Measurements from ENCODE around the gene NR5A2.

Gene NR5A2

GRCh38 chr1:200039849-200040474 is 12.5 kb downstream of the NR5A2 start (continued):
- no peak for TF ChIP-seq ZNF280D (tag by site-specific recombination; IDR thresholded peaks at IDR 0.05)
- TF ChIP-seq ZNF155 (tag by site-specific recombination; IDR thresholded peaks at IDR 0.05): no peak
- peak; percentile 20; the same call in 1 of the 2 replicates for TF ChIP-seq PRDM6 (tag by site-specific recombination; IDR thresholded peaks at IDR 0.05)
- no peak for TF ChIP-seq ZNF138 (tag by site-specific recombination; IDR thresholded peaks at IDR 0.05; ENCODE audit: borderline replicate concordance)
- no peak for TF ChIP-seq PRDM1 (tag by site-specific recombination; IDR thresholded peaks at IDR 0.05)
- no peak for TF ChIP-seq HOXC10 (CRISPR knock-in tag; IDR thresholded peaks at IDR 0.05)
- TF ChIP-seq ZBTB1 (tag by site-specific recombination; IDR thresholded peaks at IDR 0.05): no peak
- TF ChIP-seq ZFP41 (tag by site-specific recombination; IDR thresholded peaks at IDR 0.05; ENCODE audit: borderline replicate concordance): no peak
- no peak for TF ChIP-seq ZNF16 (tag by site-specific recombination; IDR thresholded peaks at IDR 0.05; ENCODE audit: low read depth)
- TF ChIP-seq ZNF549 (tag by site-specific recombination; IDR thresholded peaks at IDR 0.05): no peak
- no peak for TF ChIP-seq MZF1 (tag by site-specific recombination; IDR thresholded peaks at IDR 0.05; ENCODE audit: borderline replicate concordance)
- no peak for TF ChIP-seq ZNF221 (tag by site-specific recombination; IDR thresholded peaks at IDR 0.05; ENCODE audit: borderline replicate concordance)
- no peak for TF ChIP-seq ZNF654 (tag by site-specific recombination; IDR thresholded peaks at IDR 0.05; ENCODE audit: low read depth)
- no peak for TF ChIP-seq ZNF707 (tag by site-specific recombination; IDR thresholded peaks at IDR 0.05)
- TF ChIP-seq ZNF544 (tag by site-specific recombination; IDR thresholded peaks at IDR 0.05): no peak
- no peak for TF ChIP-seq KLF8 (tag by site-specific recombination; IDR thresholded peaks at IDR 0.05)
- TF ChIP-seq ZNF174 (tag by site-specific recombination; IDR thresholded peaks at IDR 0.05): no peak
- TF ChIP-seq ZNF23 (tag by site-specific recombination; IDR thresholded peaks at IDR 0.05; ENCODE audit: borderline replicate concordance): no peak
- TF ChIP-seq ZNF426 (tag by site-specific recombination; IDR thresholded peaks at IDR 0.05): no peak
- no peak for TF ChIP-seq KLF9 (tag by site-specific recombination; IDR thresholded peaks at IDR 0.05; ENCODE audit: low read depth)
- no peak for TF ChIP-seq ZNF214 (tag by site-specific recombination; IDR thresholded peaks at IDR 0.05; ENCODE audit: borderline replicate concordance)
- TF ChIP-seq EGR2 (tag by site-specific recombination; IDR thresholded peaks at IDR 0.05; ENCODE audit: low read depth): no peak
- TF ChIP-seq ZNF394 (tag by site-specific recombination; IDR thresholded peaks at IDR 0.05; ENCODE audit: borderline replicate concordance): no peak
- no peak for TF ChIP-seq ZNF510 (tag by site-specific recombination; IDR thresholded peaks at IDR 0.05; ENCODE audit: insufficient replicate concordance)
- TF ChIP-seq PRDM10 (tag by site-specific recombination; IDR thresholded peaks at IDR 0.05): peak; percentile 26; the same call in 1 of the 2 replicates
- no peak for TF ChIP-seq BCL6B (tag by site-specific recombination; IDR thresholded peaks at IDR 0.05)
- no peak for TF ChIP-seq FEZF1 (tag by site-specific recombination; IDR thresholded peaks at IDR 0.05)
- 0 out of 2 replicates have a peak, but pooled peaks have one; percentile 54 for TF ChIP-seq GLIS2 (tag by site-specific recombination; IDR thresholded peaks at IDR 0.05)
- no peak for TF ChIP-seq ZSCAN4 (tag by site-specific recombination; IDR thresholded peaks at IDR 0.05)
- peak; percentile 2; the same call in 1 of the 2 replicates for TF ChIP-seq ZNF423 (tag by site-specific recombination; IDR thresholded peaks at IDR 0.05)

All from HEK293 (cell line).